Kidney epithelial cell (primary cell): ENCODE measurements around the gene SLC25A21. TPM values are rescaled to one million over a fixed set of nuclear protein-coding genes. Genes with fewer than 3 reads are reported as not detected.
"Not testable (repeated sequence)": the region's sequence is repeated elsewhere in the genome, so short reads cannot be mapped to it uniquely, and the experiment has no call there.

Experiments
- DNase-seq: peaks from one replicate; pipeline ENCODE4 v3.0.0-alpha.2; 2010; ENCODE audit warnings: low read depth
- H3K27me3 ChIP-seq: 2 replicates; pipeline ENCODE4 v1.6.0; 2011; ENCODE audit warnings: low read length; ENCODE audit not compliant: control insufficient read depth, insufficient read depth
- H3K36me3 ChIP-seq: 2 replicates; pipeline ENCODE4 v1.5.1; 2011; ENCODE audit warnings: low read length; ENCODE audit not compliant: control insufficient read depth, insufficient read depth
- H3K4me3 ChIP-seq: 2 replicates; pipeline ENCODE4 v1.5.1; 2011; ENCODE audit warnings: low read depth, mild to moderate bottlenecking, control low read depth, low read length
- total RNA-seq: library from RNA; depleted of rRNA; stranded (reverse); fragments of >200 nt; gene quantifications from 2 replicates; pipeline ENCODE4 v1.2.3, GENCODE V29; 2015
- TF ChIP-seq, protein P1 (sequence below): IDR thresholded peaks from 2 replicates; pipeline ENCODE4 v1.5.1; 2011; ENCODE audit warnings: mild to moderate bottlenecking, moderate library complexity, low read length, control low read depth, inconsistent platforms; ENCODE audit not compliant: insufficient read depth, poor library complexity, severe bottlenecking

The SLC25A21 gene
- total RNA-seq, 1 donor from 2014 or later: 2.1 TPM

DNA sequence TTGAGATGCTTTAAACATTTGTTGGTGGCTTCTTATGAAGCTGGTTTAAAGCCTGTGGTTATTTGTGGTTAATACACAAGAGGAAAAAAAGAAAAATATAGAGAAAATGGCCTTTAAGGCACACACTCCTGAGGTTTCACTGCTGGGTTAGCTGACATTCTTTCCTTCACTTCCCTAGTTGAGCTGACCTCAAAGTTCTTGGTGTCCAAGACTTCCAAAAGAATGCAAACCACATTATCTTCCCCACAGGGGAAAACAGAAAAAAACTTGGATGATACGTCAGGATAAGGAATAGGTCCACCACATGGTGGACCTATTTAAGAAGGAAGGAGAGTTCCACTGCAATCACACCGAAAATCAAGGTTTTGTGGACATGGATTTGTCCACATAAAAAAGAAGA is 94.3 kb downstream of the SLC25A21 start:
- DNase-seq: no peak
- H3K27me3 ChIP-seq: no peaks in the 10 kb centered on the region
- no peaks in the 10 kb centered on the region for H3K36me3 ChIP-seq
- no peak overlapping the region for H3K4me3 ChIP-seq
- TF ChIP-seq, protein P1, sequence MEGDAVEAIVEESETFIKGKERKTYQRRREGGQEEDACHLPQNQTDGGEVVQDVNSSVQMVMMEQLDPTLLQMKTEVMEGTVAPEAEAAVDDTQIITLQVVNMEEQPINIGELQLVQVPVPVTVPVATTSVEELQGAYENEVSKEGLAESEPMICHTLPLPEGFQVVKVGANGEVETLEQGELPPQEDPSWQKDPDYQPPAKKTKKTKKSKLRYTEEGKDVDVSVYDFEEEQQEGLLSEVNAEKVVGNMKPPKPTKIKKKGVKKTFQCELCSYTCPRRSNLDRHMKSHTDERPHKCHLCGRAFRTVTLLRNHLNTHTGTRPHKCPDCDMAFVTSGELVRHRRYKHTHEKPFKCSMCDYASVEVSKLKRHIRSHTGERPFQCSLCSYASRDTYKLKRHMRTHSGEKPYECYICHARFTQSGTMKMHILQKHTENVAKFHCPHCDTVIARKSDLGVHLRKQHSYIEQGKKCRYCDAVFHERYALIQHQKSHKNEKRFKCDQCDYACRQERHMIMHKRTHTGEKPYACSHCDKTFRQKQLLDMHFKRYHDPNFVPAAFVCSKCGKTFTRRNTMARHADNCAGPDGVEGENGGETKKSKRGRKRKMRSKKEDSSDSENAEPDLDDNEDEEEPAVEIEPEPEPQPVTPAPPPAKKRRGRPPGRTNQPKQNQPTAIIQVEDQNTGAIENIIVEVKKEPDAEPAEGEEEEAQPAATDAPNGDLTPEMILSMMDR: no peak

DNA sequence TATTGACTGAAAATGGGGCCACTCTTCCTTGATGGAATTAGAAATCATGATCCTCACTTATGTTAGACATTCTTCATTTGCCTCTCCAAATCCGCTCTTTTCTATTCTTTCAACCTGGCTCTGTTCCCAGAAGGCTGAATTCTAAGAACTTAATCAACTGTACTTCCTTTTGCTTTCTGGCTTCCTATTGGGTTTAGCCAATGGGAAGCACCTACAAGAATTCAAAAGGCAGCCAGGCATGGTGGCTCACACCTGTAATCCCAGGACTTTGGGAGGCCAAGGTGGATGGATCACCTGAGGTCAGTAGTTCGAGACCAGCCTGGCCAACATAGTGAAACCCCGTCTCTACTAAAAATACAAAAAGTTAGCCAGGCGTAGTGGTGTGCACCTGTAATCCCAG is 98.1 kb downstream of the SLC25A21 start:
- H3K36me3 ChIP-seq, DNase-seq, H3K27me3 ChIP-seq, H3K4me3 ChIP-seq: not testable (repeated sequence)

DNA sequence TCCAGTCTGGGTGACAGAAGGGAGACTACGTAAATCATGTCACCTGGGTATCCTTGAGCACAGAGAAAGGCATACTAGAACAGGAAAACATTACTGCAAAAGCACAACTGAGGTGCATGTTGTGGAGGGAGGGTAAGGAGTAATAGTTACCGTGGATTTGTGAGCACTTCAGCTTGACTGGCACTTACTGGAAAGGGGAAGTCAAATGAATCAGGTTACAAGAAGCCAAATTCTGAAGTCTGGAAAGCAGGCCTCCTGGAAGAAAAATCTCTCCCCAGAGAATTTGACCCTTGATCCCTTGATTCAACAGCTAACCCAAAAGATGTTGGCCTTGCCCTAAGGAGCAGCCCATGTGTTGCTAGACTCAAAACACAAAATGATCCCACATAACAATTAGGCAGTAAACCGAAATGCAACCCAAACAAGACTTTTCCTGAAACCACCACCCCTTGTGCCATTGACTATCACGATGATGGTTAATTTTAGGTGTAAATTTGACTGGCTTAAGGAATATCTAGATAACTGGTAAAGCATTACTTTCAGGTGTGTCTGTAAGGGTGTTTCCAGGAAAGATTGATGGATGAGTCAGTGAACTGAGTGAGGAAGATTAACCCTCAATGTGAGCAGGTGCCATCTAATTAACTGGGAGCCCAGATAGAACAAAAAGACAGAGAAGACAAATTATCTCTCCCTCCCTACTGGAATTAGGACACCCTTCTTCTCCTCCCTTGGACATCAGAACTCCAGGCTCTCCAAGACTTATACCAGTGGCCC is 108.8 kb downstream of the SLC25A21 start:
- DNase-seq: no peak
- Histone ChIP-seq H3K27me3 (no peaks in the 10 kb centered on the region), H3K36me3 (no peaks in the 10 kb centered on the region), H3K4me3 (no peak overlapping the region)
- TF ChIP-seq, protein P1: no peak

DNA sequence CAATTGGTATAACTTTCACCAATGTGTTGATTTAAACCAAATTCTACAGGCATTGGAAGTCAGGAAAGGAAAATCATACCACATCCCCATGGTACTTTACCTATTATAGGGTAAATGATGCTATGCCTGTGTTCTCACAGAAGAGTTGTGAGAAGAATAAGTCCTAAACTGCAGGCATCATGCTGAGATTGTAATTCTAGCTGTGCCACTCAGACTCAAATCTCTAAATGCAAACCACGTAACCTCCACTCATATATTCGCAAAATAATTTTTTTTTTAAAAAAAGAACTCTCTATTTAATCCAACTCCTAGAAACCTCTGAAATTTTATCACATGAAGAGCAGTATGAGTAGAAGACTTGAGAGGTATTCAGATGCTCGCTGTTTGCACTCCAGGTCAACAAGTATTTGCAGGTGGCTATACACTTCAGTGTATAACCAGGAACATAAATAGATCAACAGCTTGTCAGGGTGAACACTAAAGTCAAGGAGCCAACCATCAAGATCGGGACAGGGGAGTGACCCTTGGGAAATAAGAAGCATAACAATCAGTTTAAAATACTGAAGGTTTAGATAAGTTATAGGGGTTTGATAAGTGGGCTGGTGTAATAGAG is 110.1 kb downstream of the SLC25A21 start:
- DNase-seq: no peak
- TF ChIP-seq, protein P1: no peak
- Histone ChIP-seq H3K27me3 (no peaks in the 10 kb centered on the region), H3K36me3 (no peaks in the 10 kb centered on the region), H3K4me3 (no peak overlapping the region)

DNA sequence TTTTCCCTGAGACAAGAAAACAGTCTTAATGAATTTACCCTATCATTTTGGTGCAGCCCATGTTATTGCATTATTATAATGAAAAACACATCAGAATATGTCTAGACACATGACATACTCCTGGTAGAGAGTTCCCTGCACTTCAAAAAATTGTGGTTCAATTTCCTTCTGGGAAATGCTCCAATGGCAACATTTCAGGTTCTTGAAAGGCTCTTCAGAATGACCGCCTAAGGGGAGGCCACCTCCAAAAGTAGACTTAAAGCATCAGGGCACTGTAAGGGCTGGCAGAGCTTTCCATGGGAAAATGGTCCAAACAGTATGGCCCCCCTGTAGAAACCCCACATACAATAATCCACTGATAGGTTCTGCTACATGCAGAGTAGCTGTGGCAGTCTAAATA is 110.7 kb downstream of the SLC25A21 start:
- Histone ChIP-seq H3K36me3 (no peaks in the 10 kb centered on the region), H3K4me3 (no peak overlapping the region), H3K27me3 (no peaks in the 10 kb centered on the region)
- TF ChIP-seq, protein P1: no peak
- DNase-seq: no peak

DNA sequence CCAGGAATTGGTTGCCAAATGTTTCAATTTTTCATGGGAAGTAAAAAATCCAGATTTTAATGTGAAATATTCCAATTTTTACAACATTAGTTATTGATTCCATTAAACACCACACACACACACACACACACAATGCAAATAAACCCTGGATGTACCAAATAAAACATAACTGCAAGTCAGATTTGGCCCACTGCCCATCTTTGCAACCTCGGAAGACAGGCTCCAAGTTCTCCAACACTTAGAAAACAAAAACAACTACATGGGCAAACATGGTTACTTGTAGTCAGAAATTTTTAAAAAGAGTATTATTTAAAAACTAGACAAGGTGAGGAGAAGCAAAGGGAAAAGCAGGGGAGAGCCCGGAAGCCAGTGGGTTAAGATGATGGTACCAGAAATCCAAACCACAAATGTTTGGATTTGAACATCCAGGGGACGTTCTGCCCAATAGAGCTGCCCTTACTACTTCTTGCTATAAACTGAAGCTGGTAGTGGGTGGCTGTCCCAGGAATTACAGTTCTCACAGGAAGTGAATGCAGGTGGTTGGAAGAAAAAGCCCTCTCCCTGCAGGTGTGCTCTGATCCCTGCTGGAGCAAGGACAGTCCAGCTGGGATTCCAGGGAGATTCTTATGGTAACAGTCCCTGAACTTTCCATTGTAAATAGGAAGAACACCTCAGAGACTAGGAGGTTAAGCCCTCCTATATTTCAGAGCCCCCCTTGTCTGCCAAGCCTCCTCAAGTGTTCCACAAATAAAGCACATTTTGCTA is 111.7 kb downstream of the SLC25A21 start:
- H3K4me3 ChIP-seq: no peak overlapping the region
- TF ChIP-seq, protein P1: no peak
- DNase-seq: no peak
- no peaks in the 10 kb centered on the region for H3K36me3 ChIP-seq
- H3K27me3 ChIP-seq: no peaks in the 10 kb centered on the region
